ELF-1 (cell line): Measurements from ENCODE around the gene CDH23.

Source experiments
- DNase-seq: peaks from one replicate; pipeline ENCODE4 v3.0.0-alpha.2; 2016; ENCODE audit warnings: low read depth, low spot score

CDH23 gene

GRCh38 chr10:71534568-71535194 lies 138.0 kb downstream of the CDH23 start:
- no peak for DNase-seq

GRCh38 chr10:71536332-71536731 lies 139.6 kb downstream of the CDH23 start:
- DNase-seq = no peak

GRCh38 chr10:71537125-71537524 lies 140.4 kb downstream of the CDH23 start:
- DNase-seq = no peak

- DNase-seq = no peak
Observed at GRCh38 chr10:71537681-71538080, 141.0 kb downstream of the CDH23 start.

- DNase-seq = no peak
Observed at GRCh38 chr10:71538608-71539260, 142.0 kb downstream of the CDH23 start.

- no peak for DNase-seq
Observed at GRCh38 chr10:71539442-71540118, 142.9 kb downstream of the CDH23 start.

GRCh38 chr10:71542478-71542877 lies 145.8 kb downstream of the CDH23 start:
- DNase-seq = peak; percentile 94

GRCh38 chr10:71543608-71544170 lies 147.0 kb downstream of the CDH23 start:
- DNase-seq = no peak

GRCh38 chr10:71545001-71545400 lies 148.3 kb downstream of the CDH23 start:
- no peak for DNase-seq

- no peak for DNase-seq
Observed at GRCh38 chr10:71546220-71546619, 149.5 kb downstream of the CDH23 start.

- no peak for DNase-seq
Observed at GRCh38 chr10:71547312-71547711, 150.6 kb downstream of the CDH23 start.

- peak; percentile 59 for DNase-seq
Observed at GRCh38 chr10:71547876-71548846, 151.4 kb downstream of the CDH23 start.

GRCh38 chr10:71549766-71550533 lies 153.2 kb downstream of the CDH23 start:
- DNase-seq = no peak

GRCh38 chr10:71550628-71551027 lies 153.9 kb downstream of the CDH23 start:
- DNase-seq = no peak

- no peak for DNase-seq
Observed at GRCh38 chr10:71551970-71552369, 155.2 kb downstream of the CDH23 start.

GRCh38 chr10:71553432-71553831 lies 156.7 kb downstream of the CDH23 start:
- DNase-seq = no peak

- no peak for DNase-seq
Observed at GRCh38 chr10:71554671-71555070, 158.0 kb downstream of the CDH23 start.

GRCh38 chr10:71555087-71555723 lies 158.5 kb downstream of the CDH23 start:
- DNase-seq = no peak

GRCh38 chr10:71555724-71556119 lies 159.0 kb downstream of the CDH23 start:
- no peak for DNase-seq

- no peak for DNase-seq
Observed at GRCh38 chr10:71558991-71559390, 162.3 kb downstream of the CDH23 start.
